Esophagus squamous epithelium (tissue), 5 donors: ENCODE measurements around the gene NCBP2. TPM values are rescaled to one million over a fixed set of nuclear protein-coding genes. Genes with fewer than 3 reads are reported as not detected.

Source experiments
- DNase-seq: peaks from one replicate; lab custom pipeline; 2025; lab: John Stamatoyannopoulos, UW
- H3K27ac ChIP-seq, 4 donors: fragments of 200-600 bp; sonication (generic); one replicate each; pipeline ENCODE4 v1.5.1; 2016 to 2019; ENCODE audit warnings: mild to moderate bottlenecking in 1 of 4
- H3K27me3 ChIP-seq, 4 donors: fragments of 200-600 bp; sonication (generic); 1 replicate in 3 of 4; 2 replicates in 1 of 4; pipeline versions ENCODE4 v1.5.1 to v1.6.0; 2017 to 2021; ENCODE audit warnings: antibody characterized with exemption in 1 of 4
- H3K36me3 ChIP-seq, 3 donors: fragments of 200-600 bp; sonication (generic); one replicate each; pipeline ENCODE4 v1.5.1; 2016 to 2019
- H3K4me1 ChIP-seq, 3 donors: fragments of 200-600 bp; sonication (generic); one replicate each; pipeline ENCODE4 v1.5.1; 2017 to 2019
- H3K4me3 ChIP-seq, 4 donors: fragments of 200-600 bp; sonication (generic); 1 replicate in 3 of 4; 2 replicates in 1 of 4; pipeline ENCODE4 v1.5.1; 2016 to 2019; ENCODE audit warnings: mild to moderate bottlenecking in 2 of 4, moderate library complexity in 1 of 4
- H3K9me3 ChIP-seq, 3 donors: fragments of 200-600 bp; sonication (generic); one replicate each; pipeline ENCODE4 v1.5.1; 2016 to 2019
- POLR2A ChIP-seq, 4 donors: fragments of 450-650 bp; IDR thresholded peaks; one replicate each; pipeline ENCODE4 v1.6.1; 2017; ENCODE audit warnings: antibody characterized with exemption in 4 of 4, mild to moderate bottlenecking in 4 of 4, moderate library complexity in 3 of 4
- WGBS, 2 donors: methylation state at CpG; one replicate each; pipeline ENCODE4 v1.1.5; 2018; 5-methylcytosine and 5-hydroxymethylcytosine counted together
- intact Hi-C: fragments of 100-400 bp; cut with DNase I; formaldehyde crosslinking; loops from one replicate; pipeline ENCODE4 v1.15.0; 2022
- total RNA-seq, 4 donors: library from RNA; depleted of rRNA; stranded (reverse); fragments of >200 nt; gene quantifications; one replicate each; pipeline ENCODE4 v1.1.0, GENCODE V29; 2016
- TF ChIP-seq, protein P1 (sequence below), 6 experiments: fragments of 450-650 bp in 4 of 6; fragments of 200-600 bp in 2 of 6; sonication (generic) in 2 of 6; IDR thresholded peaks; one replicate each; pipeline ENCODE4 v1.5.1; 2016 to 2019; ENCODE audit warnings: antibody characterized with exemption in 6 of 6, mild to moderate bottlenecking in 4 of 6, moderate library complexity in 4 of 6
- donor health status: DM: yes; HTN: yes; CAD: no.

The NCBP2 gene
- total RNA-seq, 4 donors from 2014 or later: 21.1 to 47.0 (median 33.5) TPM

DNA sequence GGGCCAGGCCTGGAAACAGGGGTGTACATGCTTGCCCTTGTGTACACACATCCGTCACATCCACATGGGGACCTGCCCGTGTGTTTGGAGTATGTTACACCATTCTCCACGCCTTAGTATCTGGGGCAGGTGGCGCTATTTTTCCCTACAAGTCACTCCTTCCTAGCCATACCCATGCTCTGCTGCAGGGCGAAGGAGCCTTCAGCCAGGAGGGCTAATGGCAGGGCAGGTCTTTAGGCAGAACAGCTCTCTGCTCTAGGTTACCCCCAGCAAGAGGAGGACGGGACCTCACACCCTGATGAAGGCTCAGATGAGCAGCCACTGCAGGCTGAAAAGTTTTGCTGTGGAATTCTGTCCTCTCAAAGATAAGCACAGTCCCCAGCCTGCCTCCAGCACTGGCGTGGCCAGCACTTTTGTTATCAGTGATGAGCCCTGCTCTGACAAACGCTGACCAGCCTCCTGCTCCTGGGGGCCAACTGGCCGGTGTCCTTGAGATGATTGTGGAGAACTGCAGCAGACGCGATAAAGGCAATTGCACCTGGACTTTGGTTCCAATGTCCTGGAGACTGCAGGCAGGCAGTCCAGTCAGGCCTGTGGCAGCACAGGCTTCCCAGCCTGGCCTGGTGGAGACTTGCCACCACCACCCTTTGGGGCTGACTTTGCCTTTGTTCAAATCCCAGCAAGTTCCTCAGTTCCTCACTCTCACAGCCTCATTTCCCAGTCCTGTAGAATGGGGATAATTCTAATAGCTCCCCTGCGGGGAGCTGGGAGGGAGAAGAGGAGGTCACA lies 46.1 kb upstream of the NCBP2 start:
- Histone ChIP-seq H3K4me3 (no peak overlapping the region), H3K4me1 (no peaks in the 10 kb centered on the region), H3K27ac (no peak overlapping the region), H3K27me3 (peaks cover 0 to 15% (median 0%) of the 10 kb centered on the region in 4 donors), H3K36me3 (no peaks in the 10 kb centered on the region), H3K9me3 (no peaks in the 10 kb centered on the region)
- intact Hi-C loops: no loop called here
- TF ChIP-seq, protein P1, sequence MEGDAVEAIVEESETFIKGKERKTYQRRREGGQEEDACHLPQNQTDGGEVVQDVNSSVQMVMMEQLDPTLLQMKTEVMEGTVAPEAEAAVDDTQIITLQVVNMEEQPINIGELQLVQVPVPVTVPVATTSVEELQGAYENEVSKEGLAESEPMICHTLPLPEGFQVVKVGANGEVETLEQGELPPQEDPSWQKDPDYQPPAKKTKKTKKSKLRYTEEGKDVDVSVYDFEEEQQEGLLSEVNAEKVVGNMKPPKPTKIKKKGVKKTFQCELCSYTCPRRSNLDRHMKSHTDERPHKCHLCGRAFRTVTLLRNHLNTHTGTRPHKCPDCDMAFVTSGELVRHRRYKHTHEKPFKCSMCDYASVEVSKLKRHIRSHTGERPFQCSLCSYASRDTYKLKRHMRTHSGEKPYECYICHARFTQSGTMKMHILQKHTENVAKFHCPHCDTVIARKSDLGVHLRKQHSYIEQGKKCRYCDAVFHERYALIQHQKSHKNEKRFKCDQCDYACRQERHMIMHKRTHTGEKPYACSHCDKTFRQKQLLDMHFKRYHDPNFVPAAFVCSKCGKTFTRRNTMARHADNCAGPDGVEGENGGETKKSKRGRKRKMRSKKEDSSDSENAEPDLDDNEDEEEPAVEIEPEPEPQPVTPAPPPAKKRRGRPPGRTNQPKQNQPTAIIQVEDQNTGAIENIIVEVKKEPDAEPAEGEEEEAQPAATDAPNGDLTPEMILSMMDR (IDR thresholded peaks at IDR 0.05): no peak
- no peak for TF ChIP-seq POLR2A (IDR thresholded peaks at IDR 0.05)
- WGBS, 2 donors: 42 to 71% methylated on average over 4 to 8 of the region's 12 CpGs
- DNase-seq: no peak

DNA sequence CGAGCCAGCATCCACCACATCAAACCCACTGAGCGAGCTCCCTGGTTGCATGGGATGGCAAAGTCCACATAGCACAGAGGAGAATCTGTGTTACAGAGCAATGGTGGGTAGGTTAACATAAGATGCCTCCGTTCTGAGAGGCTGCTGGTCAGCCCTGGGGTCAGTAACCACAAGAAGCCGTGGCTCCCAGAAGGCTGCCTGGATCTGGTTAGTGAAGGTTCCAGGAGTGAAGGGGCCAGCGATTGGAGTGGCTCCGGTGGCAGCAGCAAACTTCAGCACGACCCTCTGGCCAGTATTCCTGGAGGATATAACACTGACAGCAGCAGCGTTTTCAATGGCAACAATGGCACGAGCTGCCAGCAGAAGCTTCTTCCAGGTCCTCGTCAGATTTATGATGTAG lies 44.7 kb upstream of the NCBP2 start:
- Histone ChIP-seq H3K27ac (no peak overlapping the region), H3K4me1 (no peaks in the 10 kb centered on the region), H3K9me3 (peaks cover 0 to 3% (median 0%) of the 10 kb centered on the region in 3 donors), H3K36me3 (no peaks in the 10 kb centered on the region), H3K27me3 (peaks cover 0 to 15% (median 0%) of the 10 kb centered on the region in 4 donors), H3K4me3 (no peak overlapping the region)
- 40 to 90% methylated on average over 1 to 3 of the region's 10 CpGs for WGBS, 2 donors
- DNase-seq: no peak
- TF ChIP-seq POLR2A (IDR thresholded peaks at IDR 0.05): no peak
- TF ChIP-seq, protein P1 (IDR thresholded peaks at IDR 0.05): no peak
- intact Hi-C loops: no loop called here

DNA sequence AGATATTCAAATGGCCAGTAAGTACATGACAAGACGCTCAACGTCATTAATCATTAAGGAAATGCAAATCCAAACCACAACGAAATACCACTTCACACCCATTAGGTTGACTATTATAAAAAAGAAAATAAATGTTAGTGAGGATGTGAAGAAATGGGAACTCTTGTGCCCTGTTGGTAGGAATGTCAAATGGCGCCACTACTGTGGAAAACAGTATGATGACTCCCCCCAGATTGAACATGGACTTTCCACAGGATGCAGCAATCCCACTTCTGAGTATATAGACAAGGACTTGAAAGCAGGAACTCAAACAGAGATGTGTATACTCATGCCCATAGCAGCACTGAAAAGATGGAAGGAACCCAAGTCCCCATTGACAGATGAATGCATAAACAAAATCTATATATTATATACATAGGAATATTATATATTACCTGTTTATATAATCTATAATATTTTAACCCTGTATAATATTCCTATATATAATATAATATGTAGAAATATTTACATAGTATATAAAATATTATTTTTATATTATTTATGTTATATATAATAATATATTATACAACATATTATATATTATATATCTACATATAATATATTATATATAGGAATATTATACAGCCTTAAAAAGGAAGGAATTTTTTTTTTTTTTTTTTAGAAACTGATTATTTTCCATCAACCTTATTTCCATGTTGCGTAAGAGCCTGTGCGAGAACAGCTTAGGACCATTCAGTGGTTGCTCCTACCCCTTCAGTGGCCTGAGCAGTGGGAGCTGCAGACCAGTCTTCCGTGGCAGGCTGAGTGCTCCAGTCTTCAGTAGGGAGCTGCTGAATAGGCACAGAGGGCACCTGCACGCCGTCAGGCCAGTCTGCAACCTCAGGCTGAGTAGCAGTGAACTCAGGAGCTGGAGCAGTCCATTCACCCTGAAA lies 43.9 kb upstream of the NCBP2 start:
- H3K36me3 ChIP-seq: no peaks in the 10 kb centered on the region
- no peaks in the 10 kb centered on the region for H3K4me1 ChIP-seq
- H3K9me3 ChIP-seq: peaks cover 0 to 3% (median 0%) of the 10 kb centered on the region in 3 donors
- DNase-seq: no peak
- intact Hi-C loops: no loop called here
- H3K4me3 ChIP-seq: no peak overlapping the region
- TF ChIP-seq POLR2A (IDR thresholded peaks at IDR 0.05): no peak
- TF ChIP-seq, protein P1 (IDR thresholded peaks at IDR 0.05): no peak
- peaks cover 0 to 15% (median 0%) of the 10 kb centered on the region in 4 donors for H3K27me3 ChIP-seq
- 89 to 90% methylated on average over 6 to 7 of the region's 9 CpGs for WGBS, 2 donors
- no peak overlapping the region for H3K27ac ChIP-seq

DNA sequence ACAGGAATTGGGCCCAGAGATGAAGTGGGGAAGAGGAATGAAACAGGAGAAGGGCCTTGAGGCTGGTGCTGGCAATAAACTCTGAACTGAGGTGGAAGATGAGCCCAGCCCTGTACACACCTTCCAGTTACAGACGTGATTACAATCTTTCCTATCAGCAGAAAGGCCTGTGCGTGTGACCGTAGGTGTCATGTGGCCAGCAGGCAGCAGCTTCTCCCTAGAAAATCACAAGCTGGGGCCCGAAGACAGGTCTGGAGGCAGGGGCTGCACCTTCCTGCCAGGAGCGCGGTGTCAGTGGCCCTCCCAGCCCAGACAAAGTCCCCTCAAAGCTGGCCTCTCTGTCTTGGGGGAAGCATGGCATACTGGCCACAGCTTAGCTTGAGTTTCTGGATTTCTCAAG lies 43.0 kb upstream of the NCBP2 start:
- H3K9me3 ChIP-seq: peaks cover 0 to 3% (median 0%) of the 10 kb centered on the region in 3 donors
- no peak for DNase-seq
- H3K4me1 ChIP-seq: no peaks in the 10 kb centered on the region
- intact Hi-C loops: no loop called here
- H3K4me3 ChIP-seq: no peak overlapping the region
- no peak for TF ChIP-seq POLR2A (IDR thresholded peaks at IDR 0.05)
- TF ChIP-seq, protein P1 (IDR thresholded peaks at IDR 0.05): no peak
- 83 to 84% methylated on average over 4 to 5 of the region's 6 CpGs for WGBS, 2 donors
- peaks cover 0 to 15% (median 0%) of the 10 kb centered on the region in 4 donors for H3K27me3 ChIP-seq
- no peak overlapping the region for H3K27ac ChIP-seq
- no peaks in the 10 kb centered on the region for H3K36me3 ChIP-seq
